ENCODE results near the gene SPEM2. TPM values are rescaled to one million over a fixed set of nuclear protein-coding genes. Genes with fewer than 3 reads are reported as not detected.

The SPEM2 gene
- total RNA-seq, 2 donors from 2014 or later = not detected

DNA sequence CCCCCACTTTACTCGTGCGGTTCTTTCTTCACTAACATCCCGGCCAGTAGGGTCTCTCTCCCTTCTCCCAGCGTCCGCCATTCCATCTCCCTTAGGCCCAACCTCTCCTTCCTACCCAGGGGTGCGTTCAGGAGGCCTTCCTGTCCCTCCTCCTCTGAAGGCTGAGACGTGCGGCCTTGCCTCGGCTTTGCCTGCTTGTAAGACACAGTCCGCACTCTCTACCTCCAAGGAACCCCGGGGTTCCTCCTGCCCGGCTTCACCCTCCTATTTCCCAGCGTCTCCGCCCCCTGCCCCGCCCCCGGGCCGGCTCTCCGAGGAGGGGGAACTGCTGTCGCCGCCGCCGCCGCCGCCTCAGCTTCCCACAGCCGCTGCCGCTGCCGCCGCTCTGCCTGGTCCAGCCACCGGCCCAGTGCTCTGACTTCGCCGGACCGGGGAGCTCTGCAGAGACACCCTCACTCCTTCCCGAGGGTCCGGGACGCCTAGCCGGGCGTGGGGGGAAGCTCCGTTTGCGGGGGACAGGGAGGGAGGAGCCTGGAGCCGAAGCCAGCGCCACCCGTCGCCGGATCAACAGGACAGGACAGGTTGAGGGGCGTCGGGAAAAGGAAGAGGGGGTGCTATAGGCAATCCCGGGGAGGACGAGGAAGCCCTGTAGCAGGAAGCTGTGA is 12.7 kb downstream of the SPEM2 start:
- DNase-seq (peak; percentile 54 to 66), ATAC-seq (no peak)
- intact Hi-C loops (cut with DNase I, micrococcal nuclease) = loop anchor here in 1 of 2 donors (10.0 kb wide), 1 partner anchor 83 kb away; the partner anchor contains the start of genes KCTD11 and TMEM95

DNA sequence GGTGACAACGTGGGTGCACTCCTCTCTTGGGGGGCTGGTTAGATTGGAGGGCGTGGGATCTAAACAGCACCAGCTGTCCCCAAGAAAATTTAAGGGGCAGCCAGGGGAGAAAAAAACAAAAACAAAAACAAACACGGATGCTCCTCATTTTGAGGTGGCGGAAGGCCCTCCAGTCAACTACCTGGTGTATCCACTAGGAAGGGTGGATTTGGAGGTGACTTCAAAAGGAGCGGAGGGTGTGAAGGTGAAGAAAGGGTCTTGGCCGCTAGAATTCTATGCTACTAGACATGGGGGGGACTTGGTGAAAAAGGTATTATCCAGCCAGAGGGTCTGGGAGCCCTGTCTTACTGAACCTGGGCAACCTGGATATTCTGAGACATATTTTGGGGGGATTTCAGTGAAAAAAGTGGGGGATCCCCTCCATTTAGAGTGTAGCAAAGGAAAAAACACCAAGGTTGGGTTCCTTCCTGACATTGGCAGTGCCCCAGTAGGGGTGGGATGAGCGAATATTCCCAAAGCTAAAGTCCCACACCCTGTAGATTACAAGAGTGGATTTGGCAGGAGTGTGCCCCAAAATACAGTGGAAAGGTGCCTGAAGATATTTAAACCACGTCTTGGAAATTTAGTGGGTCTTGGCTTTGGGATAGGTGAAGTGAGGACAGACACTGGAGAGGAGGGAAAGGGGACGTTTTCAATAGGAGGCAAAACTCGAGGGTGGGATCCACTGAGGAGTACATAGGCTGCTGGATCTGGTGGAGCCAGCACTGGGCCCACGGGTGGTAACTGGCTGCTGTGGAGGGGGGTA is 13.4 kb downstream of the SPEM2 start:
- intact Hi-C loops (cut with DNase I, micrococcal nuclease) = loop anchor here in 1 of 2 donors (10.0 kb wide), 1 partner anchor 84 kb away; the partner anchor contains the start of genes KCTD11 and TMEM95
- no peak for ATAC-seq

DNA sequence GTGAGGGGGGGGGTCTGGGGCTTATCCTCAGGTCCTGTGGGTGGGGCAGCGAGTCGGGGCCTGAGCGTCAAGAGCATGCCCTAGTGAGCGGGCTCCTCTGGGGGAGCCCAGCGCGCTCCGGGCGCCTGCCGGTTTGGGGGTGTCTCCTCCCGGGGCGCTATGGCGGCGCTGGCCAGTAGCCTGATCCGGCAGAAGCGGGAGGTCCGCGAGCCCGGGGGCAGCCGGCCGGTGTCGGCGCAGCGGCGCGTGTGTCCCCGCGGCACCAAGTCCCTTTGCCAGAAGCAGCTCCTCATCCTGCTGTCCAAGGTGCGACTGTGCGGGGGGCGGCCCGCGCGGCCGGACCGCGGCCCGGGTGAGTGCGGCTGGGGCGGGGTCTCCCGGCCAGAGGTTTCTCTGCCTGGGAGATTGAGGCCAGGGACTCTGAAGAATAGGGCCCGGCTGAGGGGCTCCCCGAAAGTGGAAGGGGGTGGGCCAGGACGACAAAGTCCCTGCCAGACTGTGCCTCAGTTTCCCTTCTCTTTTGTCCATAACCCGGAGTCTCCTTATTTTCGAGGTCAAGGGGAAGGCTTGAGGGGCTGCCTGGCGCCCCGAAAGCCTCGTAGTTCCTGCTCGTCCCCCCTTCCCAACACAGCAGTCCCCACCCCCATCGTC is 14.2 kb downstream of the SPEM2 start, which contains the start of gene FGF11:
FGF11 (plus strand) TSS at position 51 of the 651 bp plus-strand sequence; CDS start at position 160, 109 bp downstream.
- ATAC-seq = no peak
- intact Hi-C loops (cut with DNase I, micrococcal nuclease) = loop anchor here in 1 of 2 donors (10.0 kb wide), 1 partner anchor 85 kb away; the partner anchor contains the start of genes KCTD11 and TMEM95
- DNase-seq = no peak

More for the DNA sequence above, 13.4 kb downstream of the SPEM2 start:
- no peak for DNase-seq

DNA sequence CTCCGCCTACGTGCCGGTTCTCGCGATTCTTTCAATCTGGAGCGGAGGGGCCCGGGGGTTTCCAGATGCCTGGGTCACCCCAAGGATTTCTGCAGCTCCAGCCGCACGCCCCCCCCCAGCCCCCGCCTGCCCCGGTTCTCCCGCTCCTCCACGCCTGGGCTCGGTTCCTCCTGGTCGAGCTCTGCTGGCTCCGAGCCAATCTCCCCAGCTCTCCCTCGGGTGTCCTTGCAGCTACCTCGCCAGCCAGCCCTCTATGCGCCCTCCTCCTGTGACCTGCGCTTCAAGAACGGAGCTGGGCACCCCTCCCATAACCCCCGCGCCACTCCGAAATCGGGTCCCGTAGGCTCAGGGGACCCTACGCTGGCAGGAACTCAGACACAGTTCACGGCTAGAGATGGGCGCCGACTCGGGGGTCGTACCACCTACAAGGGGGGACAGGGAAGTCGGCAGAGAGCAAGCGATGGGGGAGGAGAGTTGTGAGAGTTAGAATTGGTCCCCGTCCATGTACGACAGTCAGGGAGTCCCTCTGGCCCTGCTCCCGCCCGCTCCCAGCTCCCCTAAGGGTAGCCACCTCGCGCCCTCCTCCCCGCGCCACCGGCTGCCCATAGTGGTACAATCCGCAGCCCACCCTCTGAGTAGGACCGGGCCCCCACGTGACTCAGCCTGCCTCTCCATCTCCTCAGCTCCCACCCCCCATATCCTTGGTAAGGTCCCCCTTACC is 14.9 kb downstream of the SPEM2 start:
- ATAC-seq = no peak
- intact Hi-C loops (cut with DNase I, micrococcal nuclease) = no loop called here
- peak; percentile 60 to 68 for DNase-seq

DNA sequence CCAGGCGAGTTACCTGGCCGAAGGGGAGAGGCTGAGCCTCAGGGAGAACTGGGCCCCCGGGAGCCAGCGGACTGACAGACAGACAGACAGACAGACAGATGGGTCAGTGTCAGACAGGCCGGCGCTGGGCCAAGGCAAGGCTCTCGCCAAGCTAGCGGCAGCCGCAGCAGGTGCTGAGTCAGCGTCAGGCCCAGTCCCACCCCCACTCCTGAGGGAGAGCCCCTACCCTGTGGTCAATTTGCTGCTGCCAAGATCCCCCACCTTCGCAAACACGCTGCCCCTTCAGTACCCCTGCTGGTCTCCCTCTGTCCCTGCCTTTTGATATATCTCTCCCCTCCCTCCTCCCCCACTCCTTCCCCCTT is 15.4 kb downstream of the SPEM2 start:
- intact Hi-C loops (cut with DNase I, micrococcal nuclease) = no loop called here
- DNase-seq = peak in 1 of 2 donors; percentile 27
- ATAC-seq = no peak

DNA sequence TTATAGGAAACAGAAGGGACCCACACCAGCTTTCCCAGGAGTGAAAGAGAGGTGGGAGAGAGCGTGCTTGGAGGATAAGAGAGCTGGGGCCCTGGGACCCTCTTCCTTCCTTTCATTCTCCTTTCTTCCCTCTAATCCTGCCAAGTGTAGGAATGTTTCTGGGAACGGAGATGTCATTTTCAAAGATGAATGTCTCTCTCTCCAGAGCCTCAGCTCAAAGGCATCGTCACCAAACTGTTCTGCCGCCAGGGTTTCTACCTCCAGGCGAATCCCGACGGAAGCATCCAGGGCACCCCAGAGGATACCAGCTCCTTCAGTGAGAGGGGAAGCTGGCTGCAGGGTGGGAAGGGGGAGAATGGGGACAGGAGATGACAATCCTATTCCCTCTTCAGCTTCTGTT is 15.8 kb downstream of the SPEM2 start:
- no peak for DNase-seq
- no peak for ATAC-seq
- intact Hi-C loops (cut with DNase I, micrococcal nuclease) = no loop called here

DNA sequence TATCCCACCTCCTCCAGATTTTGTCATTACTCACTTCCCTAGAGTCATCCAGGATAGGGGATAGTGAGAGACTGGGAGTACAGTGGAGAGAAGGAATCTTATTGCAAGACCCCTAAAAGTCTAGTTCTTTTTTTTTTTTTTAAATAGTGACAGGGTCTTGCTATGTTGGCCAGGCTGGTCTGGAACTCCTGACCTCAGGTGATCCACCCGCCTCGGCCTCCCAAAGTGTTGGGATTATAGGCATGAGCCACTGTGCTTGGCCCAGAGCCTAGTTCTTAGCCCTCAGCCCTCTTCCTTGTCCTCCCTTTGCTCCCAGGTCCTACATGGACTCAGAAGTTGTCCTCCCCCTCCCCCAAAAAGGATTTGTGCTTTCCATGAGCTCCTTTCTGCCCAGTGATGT is 16.7 kb downstream of the SPEM2 start:
- intact Hi-C loops (cut with DNase I, micrococcal nuclease) = no loop called here
- DNase-seq = no peak
- no peak for ATAC-seq

DNA sequence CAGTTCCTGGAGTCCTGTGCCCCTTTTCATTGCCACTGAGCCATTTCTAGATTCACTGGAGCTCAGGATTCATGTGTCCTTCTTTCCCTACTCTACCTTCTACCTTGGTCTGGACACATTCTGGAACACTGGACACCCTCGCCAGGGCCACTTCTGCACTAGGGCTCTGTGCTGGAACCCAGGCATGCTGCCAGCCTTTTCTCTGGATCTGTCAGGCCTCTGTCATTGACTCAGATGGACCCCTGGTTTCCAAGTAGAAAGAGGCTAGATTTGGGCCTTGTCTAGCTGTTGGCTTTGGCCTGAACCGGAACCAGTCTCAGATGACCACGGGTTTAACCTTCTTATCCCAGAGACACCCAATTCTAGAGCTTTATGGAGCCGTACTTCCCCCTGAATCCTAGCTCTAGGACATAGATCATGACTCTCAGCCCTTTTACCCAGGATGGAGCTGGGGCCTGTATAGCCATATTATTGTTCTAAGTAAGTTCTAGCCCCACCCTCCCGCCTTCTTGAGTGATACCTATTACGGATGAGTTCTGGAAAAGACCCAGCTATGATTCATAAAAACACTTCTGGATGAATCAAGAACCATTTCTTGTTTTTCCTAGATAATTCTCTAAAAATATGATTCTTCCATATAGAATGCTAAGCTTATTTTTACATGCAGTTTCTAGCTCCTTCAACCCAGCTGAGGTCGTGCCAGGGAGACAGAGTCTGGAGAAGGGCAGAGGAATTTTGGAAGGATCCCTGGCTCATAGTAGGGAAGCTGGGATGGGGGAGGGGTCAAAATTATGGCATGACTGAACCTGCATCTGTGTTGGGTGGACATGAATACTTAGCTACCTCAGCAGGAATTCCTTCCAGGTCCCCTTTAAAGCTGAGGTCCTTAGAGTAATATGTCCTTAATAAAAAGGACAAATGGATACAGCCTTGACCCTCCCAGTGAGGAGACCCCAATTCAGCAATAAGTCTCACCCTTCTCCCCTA is 18.4 kb downstream of the SPEM2 start:
- no peak for ATAC-seq
- no peak for DNase-seq
- intact Hi-C loops (cut with DNase I, micrococcal nuclease) = no loop called here

DNA sequence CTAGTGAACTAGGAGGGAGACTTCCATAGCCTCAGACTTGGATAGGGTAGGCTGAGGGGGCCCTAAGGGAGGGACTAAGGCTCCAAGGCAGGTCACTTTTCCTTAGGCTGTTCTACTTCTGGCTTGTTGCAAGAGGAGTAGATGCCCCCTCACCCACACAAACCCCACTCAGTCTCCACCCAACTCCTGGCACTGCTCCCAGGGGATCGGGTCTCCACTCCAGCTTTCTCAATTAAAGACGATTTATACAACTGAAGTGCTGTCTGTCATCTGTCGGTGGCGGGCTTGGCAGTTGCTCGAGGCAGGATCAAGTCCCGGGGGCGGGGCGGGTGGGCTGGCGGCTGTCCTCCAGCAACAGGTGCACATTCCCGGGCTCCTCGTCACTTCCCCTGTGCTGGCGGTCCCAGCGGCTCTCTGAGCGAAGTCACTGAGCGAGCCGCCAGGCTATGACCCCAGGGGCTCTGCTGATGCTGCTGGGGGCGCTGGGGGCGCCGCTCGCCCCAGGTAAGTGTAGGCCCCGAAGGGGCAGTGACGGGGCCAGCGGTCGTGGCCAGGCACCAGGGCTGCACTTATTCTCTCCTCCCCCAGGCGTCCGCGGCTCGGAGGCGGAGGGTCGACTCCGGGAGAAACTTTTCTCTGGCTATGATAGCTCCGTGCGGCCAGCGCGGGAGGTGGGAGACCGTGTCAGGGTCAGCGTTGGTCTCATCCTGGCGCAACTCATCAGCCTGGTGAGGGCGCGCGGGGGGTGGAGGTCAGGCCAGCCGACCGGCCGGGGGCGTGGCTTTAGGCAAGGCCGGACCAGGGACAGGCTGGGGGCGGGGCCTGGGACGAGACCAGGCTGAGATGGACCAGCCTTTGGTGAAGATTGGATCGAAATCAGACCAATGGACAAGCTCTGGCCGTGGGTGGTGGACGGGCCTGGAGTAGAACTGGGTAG is 19.5 kb downstream of the SPEM2 start, which contains the start of gene CHRNB1:
CHRNB1 (plus strand) TSS at position 380 of the 937 bp plus-strand sequence; CDS start at position 447, 67 bp downstream.
- ATAC-seq = peak; percentile 84
- peak; percentile 84 to 87 for DNase-seq
- intact Hi-C loops (cut with DNase I, micrococcal nuclease) = no loop called here

DNA sequence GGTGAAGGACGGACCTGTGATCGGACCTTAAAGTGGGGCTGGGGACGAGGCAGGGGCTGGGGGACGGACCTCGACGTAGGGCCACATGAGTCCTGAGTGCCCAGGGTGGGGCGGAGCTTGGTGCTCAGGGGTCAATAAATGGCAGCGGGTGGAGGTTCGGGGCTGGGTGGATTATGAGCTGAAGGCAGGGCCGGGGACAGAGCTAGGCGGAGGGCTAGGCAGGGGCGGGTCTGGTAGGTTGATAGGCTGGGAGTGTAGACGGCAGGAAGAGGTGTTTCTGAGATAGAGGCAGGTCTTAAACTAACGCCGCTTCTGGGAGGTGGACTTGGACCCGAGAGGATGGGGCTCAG is 20.2 kb downstream of the SPEM2 start:
- DNase-seq (peak; percentile 86 to 92), ATAC-seq (peak; percentile 94)
- intact Hi-C loops (cut with DNase I, micrococcal nuclease) = no loop called here

DNA sequence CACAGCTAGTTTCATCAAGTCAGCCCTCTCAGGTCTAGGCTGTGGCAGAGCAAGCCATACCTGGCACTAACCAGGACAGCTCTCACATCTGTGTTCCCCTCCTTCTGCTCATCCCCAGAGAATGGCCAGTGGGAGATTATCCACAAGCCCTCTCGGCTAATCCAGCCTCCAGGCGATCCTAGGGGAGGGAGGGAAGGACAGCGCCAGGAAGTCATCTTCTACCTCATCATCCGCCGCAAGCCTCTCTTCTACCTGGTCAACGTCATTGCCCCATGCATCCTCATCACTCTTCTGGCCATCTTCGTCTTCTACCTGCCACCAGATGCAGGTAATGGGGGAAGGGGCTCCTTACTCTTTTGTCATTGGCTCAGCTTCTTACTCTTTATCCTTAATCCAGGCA is 23.0 kb downstream of the SPEM2 start:
- no peak for ATAC-seq
- no peak for DNase-seq
- intact Hi-C loops (cut with DNase I, micrococcal nuclease) = no loop called here

DNA sequence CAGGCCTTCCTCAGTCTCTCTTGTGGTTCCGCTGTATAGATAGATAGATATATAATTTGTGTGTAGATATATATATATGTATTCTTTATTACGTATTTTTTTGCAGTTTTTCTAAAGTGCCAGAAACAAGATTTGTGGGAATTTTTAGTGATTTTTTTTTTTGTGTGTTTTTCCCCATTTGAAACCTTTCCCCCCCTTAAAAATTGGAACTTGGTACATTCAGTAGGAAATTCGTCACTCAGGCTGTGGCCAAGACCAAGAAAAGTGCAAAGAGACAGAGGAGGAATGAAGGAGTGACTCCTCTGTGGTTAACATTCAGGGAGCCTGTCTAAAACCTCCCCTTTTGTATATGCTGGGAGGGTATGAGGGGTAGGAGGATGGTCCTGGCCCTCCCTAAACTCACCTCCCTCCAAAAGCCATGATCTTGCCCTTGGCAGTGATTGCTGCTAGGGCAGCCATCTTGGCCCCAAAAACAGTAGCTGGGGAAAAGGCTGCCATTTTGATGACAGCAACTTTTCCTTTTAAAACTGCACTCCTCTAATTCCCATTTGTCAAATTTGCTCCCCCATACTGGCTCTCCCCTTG is 34.6 kb downstream of the SPEM2 start:
- intact Hi-C loops (cut with DNase I, micrococcal nuclease) = no loop called here
- ATAC-seq = no peak
- DNase-seq = no peak

DNA sequence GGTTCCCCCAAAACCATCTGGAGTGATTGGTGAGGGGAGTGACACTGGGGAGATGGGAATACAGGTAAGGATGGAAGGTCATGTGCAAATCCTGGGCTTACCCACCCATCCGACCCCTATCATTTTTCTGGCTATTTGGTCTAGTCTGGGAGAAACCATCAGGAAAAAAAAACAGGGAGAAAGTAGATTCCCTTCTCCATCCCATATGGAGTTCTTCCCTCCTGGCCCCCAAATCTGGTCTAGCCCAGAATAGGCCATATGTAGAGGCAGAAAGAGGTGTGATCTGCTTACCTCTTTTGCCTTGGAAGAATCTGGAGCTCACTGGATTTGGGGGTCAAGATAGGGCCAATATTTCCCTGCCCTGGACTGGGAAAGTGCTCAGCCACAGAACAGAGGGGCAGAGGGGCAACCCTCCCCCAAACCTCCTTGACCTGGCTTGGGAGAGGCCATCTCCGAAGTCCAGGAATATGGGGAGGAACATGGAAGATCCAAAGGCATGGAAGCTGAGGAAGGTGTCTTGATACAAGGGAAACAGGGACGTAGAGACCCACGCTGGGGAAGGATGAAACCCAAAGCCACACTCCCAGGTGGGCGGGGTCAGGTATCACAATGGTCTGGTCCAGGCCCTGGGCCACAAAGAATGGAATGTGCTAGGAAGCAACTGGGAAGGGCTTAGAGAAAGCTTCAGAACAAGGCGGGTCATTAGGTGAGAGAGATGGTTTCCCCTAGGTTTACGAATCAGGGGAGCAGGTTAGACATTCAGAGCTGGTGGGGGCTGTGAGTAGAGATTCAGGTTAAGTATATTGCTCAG is 35.6 kb downstream of the SPEM2 start:
- no peak for ATAC-seq

DNA sequence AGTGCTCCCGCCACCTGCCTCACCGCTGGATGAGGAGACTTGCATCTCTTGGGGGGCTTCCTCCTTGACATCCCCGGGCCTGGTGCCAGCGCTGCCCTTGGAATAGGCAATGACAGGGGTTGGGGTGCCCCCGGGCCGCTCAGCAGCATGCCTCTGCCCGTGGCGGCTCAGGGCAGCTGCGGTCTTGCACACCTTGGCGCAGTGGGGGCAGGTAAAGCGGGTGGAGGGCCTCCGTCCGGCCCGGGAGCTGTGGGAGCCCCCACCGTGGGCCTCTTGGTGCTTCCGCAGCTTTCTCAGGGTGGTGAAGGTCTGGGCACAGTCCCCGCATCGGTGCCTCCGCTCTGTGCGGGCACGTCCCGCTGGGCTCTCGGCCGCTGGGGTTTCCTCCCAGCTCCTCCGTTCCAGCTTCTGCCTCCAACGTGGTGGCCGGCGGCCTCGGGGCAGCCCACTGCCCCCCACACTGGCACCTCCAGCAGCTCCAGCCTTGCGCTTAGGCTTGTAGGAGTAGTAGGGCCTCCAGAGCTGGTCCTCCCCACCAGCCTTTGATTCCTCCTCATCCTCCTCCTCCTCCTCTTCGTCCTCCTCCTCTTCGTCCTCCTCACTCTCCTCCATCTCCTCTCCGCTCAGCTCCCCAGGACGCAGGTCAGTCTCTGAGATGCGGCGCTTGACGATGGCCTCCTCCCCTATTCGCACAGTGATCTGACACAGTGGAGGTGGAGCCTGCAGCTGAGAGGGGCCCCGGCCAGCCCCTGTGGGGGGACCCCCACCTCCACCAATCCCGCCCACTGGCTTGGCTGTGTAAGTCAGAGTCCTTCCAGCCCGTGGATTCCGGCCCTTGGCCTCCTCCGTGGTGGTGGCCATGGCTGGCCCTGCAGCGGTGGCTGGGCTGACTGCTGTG is 37.3 kb downstream of the SPEM2 start:
- DNase-seq = no peak
- intact Hi-C loops (cut with DNase I, micrococcal nuclease) = no loop called here
- peak; percentile 7 for ATAC-seq

More for the DNA sequence above, 35.6 kb downstream of the SPEM2 start:
- DNase-seq = no peak
- intact Hi-C loops (cut with DNase I, micrococcal nuclease) = no loop called here

Data from left colon (tissue), 2 donors.